Hepatocyte (in vitro differentiated cells): ENCODE results near the gene RPGRIP1L.

Experiments used
- EZH2 ChIP-seq: fragments of 200-600 bp; sonication (generic); IDR thresholded peaks from 2 replicates; pipeline ENCODE4 v1.6.1; 2016; ENCODE audit warnings: antibody characterized with exemption, mild to moderate bottlenecking, borderline replicate concordance
- EZH2phosphoT487 ChIP-seq: fragments of 200-600 bp; sonication (generic); IDR thresholded peaks from one replicate; pipeline ENCODE4 v1.6.1; 2018; ENCODE audit warnings: antibody characterized with exemption, mild to moderate bottlenecking, low read depth, moderate library complexity; ENCODE audit not compliant: unreplicated experiment, severe bottlenecking
- TF ChIP-seq, protein P1 (sequence below): fragments of 200-600 bp; sonication (generic); IDR thresholded peaks from 2 replicates; pipeline ENCODE4 v1.5.1; 2016; ENCODE audit warnings: antibody characterized with exemption, mild to moderate bottlenecking; ENCODE audit not compliant: poor library complexity

DNA sequence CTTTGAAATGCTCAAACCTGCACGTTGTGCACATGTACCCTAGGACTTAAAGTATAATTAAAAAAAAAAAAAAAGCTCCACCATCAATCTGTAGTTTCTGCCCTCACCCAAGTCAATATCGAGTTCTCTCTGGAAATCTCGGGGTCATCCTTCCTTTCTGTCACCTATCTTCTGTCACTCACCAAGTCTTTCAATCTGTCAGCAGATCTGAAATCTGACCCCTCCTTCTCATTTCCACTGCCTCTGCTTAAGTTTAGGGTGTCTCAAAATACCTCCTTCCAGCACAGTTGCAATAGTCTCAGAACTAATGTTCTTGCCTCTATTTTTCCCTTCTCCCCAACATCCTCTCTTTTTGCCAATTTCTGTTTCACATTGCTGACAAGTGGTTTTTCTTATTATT lies 32.6 kb upstream of the RPGRIP1L start:
- TF ChIP-seq, protein P1, sequence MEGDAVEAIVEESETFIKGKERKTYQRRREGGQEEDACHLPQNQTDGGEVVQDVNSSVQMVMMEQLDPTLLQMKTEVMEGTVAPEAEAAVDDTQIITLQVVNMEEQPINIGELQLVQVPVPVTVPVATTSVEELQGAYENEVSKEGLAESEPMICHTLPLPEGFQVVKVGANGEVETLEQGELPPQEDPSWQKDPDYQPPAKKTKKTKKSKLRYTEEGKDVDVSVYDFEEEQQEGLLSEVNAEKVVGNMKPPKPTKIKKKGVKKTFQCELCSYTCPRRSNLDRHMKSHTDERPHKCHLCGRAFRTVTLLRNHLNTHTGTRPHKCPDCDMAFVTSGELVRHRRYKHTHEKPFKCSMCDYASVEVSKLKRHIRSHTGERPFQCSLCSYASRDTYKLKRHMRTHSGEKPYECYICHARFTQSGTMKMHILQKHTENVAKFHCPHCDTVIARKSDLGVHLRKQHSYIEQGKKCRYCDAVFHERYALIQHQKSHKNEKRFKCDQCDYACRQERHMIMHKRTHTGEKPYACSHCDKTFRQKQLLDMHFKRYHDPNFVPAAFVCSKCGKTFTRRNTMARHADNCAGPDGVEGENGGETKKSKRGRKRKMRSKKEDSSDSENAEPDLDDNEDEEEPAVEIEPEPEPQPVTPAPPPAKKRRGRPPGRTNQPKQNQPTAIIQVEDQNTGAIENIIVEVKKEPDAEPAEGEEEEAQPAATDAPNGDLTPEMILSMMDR, result no peak
- TF ChIP-seq EZH2phosphoT487, result no peak
- TF ChIP-seq EZH2, result no peak
